C4-2B (cell line): ENCODE results near the gene EDC3.

Source experiments
- CTCF ChIP-seq: fragments of 450-650 bp; conservative IDR thresholded peaks from 2 replicates; pipeline ENCODE4 v1.5.1; 2017; ENCODE audit warnings: mild to moderate bottlenecking
- ZFX ChIP-seq: fragments of 450-650 bp; IDR thresholded peaks from 2 replicates; pipeline ENCODE4 v1.6.1; 2017

DNA sequence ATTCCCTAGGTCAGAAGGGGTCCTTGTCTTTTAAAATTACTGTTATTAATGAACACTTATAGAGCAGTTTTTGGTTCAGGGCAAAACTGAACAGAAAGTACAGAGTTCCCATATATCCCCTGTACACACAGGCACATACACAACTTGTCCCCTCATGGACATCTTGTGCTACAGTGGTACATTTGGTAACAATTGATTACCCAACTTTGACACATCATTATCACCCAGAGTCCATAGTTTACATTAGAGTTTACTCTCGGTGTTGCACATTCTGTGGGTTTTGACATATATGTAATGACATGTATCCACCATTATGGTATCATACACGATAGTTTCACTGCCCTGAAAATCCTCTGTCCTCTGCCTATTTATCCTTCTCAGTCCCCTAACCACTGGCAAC, 984 bp upstream of the EDC3 start:
- TF ChIP-seq CTCF: no peak
- no peak for TF ChIP-seq ZFX
